Neural progenitor cell (in vitro differentiated cells): ENCODE results near the gene AKAP6. TPM values are rescaled to one million over a fixed set of nuclear protein-coding genes. Genes with fewer than 3 reads are reported as not detected.
A peak's percentile ranks its signal among the peaks of the same experiment; 100 is the strongest.

ENCODE experiments used
- DNase-seq: peaks from one replicate; pipeline ENCODE4 v3.0.0-alpha.2; 2016; ENCODE audit warnings: low spot score
- H2AFZ ChIP-seq: fragments of 200-600 bp; sonication (generic); replicated peaks from 2 replicates; pipeline ENCODE4 v1.6.1; 2016; ENCODE audit warnings: antibody characterized with exemption
- H3F3A ChIP-seq: fragments of 200-600 bp; sonication (generic); 2 replicates; pipeline ENCODE4 v1.6.1; 2016; ENCODE audit warnings: antibody characterized with exemption, low read depth
- H3K27ac ChIP-seq: fragments of 200-600 bp; sonication (generic); 2 replicates; pipeline ENCODE4 v1.5.1; 2016; ENCODE audit warnings: mild to moderate bottlenecking
- H3K27me3 ChIP-seq: fragments of 200-600 bp; sonication (generic); 2 replicates; pipeline ENCODE4 v1.6.1; 2016; ENCODE audit warnings: mild to moderate bottlenecking, moderate library complexity
- H3K36me3 ChIP-seq: fragments of 200-600 bp; sonication (generic); 2 replicates; pipeline ENCODE4 v1.5.1; 2016
- H3K4me1 ChIP-seq: fragments of 200-600 bp; sonication (generic); 2 replicates; pipeline ENCODE4 v1.6.1; 2016; ENCODE audit warnings: mixed run types
- H3K4me2 ChIP-seq: fragments of 200-600 bp; sonication (generic); 2 replicates; pipeline ENCODE4 v1.6.1; 2016
- H3K4me3 ChIP-seq: fragments of 200-600 bp; sonication (generic); 2 replicates; pipeline ENCODE4 v1.5.1; 2016
- H3K79me2 ChIP-seq: fragments of 200-600 bp; sonication (generic); 2 replicates; pipeline ENCODE4 v1.6.1; 2016; ENCODE audit warnings: low read depth
- H3K9ac ChIP-seq: fragments of 200-600 bp; sonication (generic); 2 replicates; pipeline ENCODE4 v1.6.1; 2016
- H3K9me3 ChIP-seq: fragments of 200-600 bp; sonication (generic); 2 replicates; pipeline ENCODE4 v1.5.1; 2016; ENCODE audit warnings: low read depth
- H4K20me1 ChIP-seq: fragments of 200-600 bp; sonication (generic); 2 replicates; pipeline ENCODE4 v1.6.1; 2016; ENCODE audit warnings: low read depth
- H3K27ac Mint-ChIP-seq: 3 replicates; pipeline ENCODE4 v1.8.0; 2021; ENCODE audit warnings: mixed read lengths
- H3K27me3 Mint-ChIP-seq: 2 replicates; pipeline ENCODE4 v1.8.0; 2022; ENCODE audit warnings: low read depth, mild to moderate bottlenecking, inconsistent platforms, moderate library complexity, mixed read lengths; ENCODE audit not compliant: insufficient read depth
- H3K36me3 Mint-ChIP-seq: 3 replicates; pipeline ENCODE4 v1.8.0; 2021; ENCODE audit warnings: mixed read lengths
- H3K4me1 Mint-ChIP-seq: 3 replicates; pipeline ENCODE4 v1.8.0; 2021; ENCODE audit warnings: mixed read lengths
- H3K4me3 Mint-ChIP-seq: 3 replicates; pipeline ENCODE4 v1.8.0; 2021; ENCODE audit warnings: mild to moderate bottlenecking, moderate library complexity, mixed read lengths
- H3K9me3 Mint-ChIP-seq: 3 replicates; pipeline ENCODE4 v1.8.0; 2020; ENCODE audit warnings: mixed read lengths
- EZH2 ChIP-seq: fragments of 200-600 bp; sonication (generic); IDR thresholded peaks from 2 replicates; pipeline ENCODE4 v1.6.1; 2017; ENCODE audit warnings: antibody characterized with exemption, mild to moderate bottlenecking, moderate library complexity
- EZH2phosphoT487 ChIP-seq: fragments of 200-600 bp; sonication (generic); IDR thresholded peaks from 2 replicates; pipeline ENCODE4 v1.6.1; 2017; ENCODE audit warnings: antibody characterized with exemption
- total RNA-seq: library from RNA; depleted of rRNA; stranded (reverse); fragments of >200 nt; gene quantifications from 2 replicates; pipeline ENCODE4 v1.2.3, GENCODE V29; 2015; ENCODE audit warnings: low replicate concordance
- TF ChIP-seq, protein P1 (sequence below): fragments of 200-600 bp; sonication (generic); IDR thresholded peaks from 2 replicates; pipeline ENCODE4 v1.5.1; 2017; ENCODE audit warnings: antibody characterized with exemption, mild to moderate bottlenecking

Gene AKAP6
- total RNA-seq, 1 donor from 2014 or later: 3.7 TPM

- H4K20me1 ChIP-seq: no peaks in the 10 kb centered on the region
- Mint-ChIP-seq H3K27me3 (peaks cover 2% of the 10 kb centered on the region), H3K4me3 (no peak overlapping the region), H3K9me3 (no peaks in the 10 kb centered on the region), H3K27ac (peak overlapping the region; percentile 36), H3K36me3 (peaks cover 2% of the 10 kb centered on the region), H3K4me1 (peaks cover 44% of the 10 kb centered on the region)
- H3F3A ChIP-seq: no peaks in the 10 kb centered on the region
- TF ChIP-seq, protein P1, sequence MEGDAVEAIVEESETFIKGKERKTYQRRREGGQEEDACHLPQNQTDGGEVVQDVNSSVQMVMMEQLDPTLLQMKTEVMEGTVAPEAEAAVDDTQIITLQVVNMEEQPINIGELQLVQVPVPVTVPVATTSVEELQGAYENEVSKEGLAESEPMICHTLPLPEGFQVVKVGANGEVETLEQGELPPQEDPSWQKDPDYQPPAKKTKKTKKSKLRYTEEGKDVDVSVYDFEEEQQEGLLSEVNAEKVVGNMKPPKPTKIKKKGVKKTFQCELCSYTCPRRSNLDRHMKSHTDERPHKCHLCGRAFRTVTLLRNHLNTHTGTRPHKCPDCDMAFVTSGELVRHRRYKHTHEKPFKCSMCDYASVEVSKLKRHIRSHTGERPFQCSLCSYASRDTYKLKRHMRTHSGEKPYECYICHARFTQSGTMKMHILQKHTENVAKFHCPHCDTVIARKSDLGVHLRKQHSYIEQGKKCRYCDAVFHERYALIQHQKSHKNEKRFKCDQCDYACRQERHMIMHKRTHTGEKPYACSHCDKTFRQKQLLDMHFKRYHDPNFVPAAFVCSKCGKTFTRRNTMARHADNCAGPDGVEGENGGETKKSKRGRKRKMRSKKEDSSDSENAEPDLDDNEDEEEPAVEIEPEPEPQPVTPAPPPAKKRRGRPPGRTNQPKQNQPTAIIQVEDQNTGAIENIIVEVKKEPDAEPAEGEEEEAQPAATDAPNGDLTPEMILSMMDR: peak; percentile 32
- no peak for TF ChIP-seq EZH2phosphoT487
- no peak for TF ChIP-seq EZH2
- H3K4me1 ChIP-seq: peaks cover 8% of the 10 kb centered on the region
- H3K9ac ChIP-seq: no peak overlapping the region
- no peaks in the 10 kb centered on the region for H3K9me3 ChIP-seq
- H3K27me3 ChIP-seq: no peaks in the 10 kb centered on the region
- H3K36me3 ChIP-seq: no peaks in the 10 kb centered on the region
- H3K4me2 ChIP-seq: no peak overlapping the region
- no peak overlapping the region for H3K27ac ChIP-seq
- H3K4me3 ChIP-seq: no peak overlapping the region
- H3K79me2 ChIP-seq: no peaks in the 10 kb centered on the region
- peak; percentile 51 for DNase-seq
- H2AFZ ChIP-seq: peak overlapping the region; percentile 43
These were observed 497.4 kb downstream of the AKAP6 start for GRCh38 chr14:32826404-32827082.

DNA sequence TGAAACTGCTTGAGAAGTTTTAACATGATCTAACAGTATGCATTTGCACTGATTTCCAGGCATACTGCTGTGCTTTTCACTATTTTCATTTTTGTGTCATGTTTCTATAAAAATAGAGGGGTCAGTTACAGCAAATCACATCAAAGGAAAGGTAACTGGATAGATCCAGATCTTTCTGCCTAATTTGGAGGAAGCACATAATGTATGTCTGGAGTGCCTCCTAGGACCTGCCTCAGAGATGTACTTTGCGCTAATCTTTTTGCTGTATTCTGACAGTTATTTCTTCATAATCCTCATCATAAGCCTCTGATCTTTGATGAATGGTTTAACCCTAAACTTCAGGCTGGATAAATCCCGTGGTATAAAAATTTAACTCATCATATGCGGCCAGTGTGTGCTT is 498.4 kb downstream of the AKAP6 start:
- Mint-ChIP-seq H3K4me1 (peaks cover 44% of the 10 kb centered on the region), H3K27ac (peak overlapping the region; percentile 19), H3K9me3 (no peaks in the 10 kb centered on the region), H3K4me3 (no peak overlapping the region), H3K27me3 (peaks cover 2% of the 10 kb centered on the region), H3K36me3 (peaks cover 2% of the 10 kb centered on the region)
- no peak overlapping the region for H3K9ac ChIP-seq
- no peaks in the 10 kb centered on the region for H3K27me3 ChIP-seq
- H2AFZ ChIP-seq: no peak overlapping the region
- no peaks in the 10 kb centered on the region for H3K9me3 ChIP-seq
- H3K36me3 ChIP-seq: no peaks in the 10 kb centered on the region
- H4K20me1 ChIP-seq: no peaks in the 10 kb centered on the region
- no peaks in the 10 kb centered on the region for H3K79me2 ChIP-seq
- no peak overlapping the region for H3K27ac ChIP-seq
- peaks cover 8% of the 10 kb centered on the region for H3K4me1 ChIP-seq
- TF ChIP-seq EZH2phosphoT487 (no peak), EZH2 (no peak)
- TF ChIP-seq, protein P1: no peak
- no peaks in the 10 kb centered on the region for H3F3A ChIP-seq
- H3K4me2 ChIP-seq: no peak overlapping the region
- no peak overlapping the region for H3K4me3 ChIP-seq
- DNase-seq: no peak

GRCh38 chr14:32835924-32836323 is 506.8 kb downstream of the AKAP6 start:
- Histone ChIP-seq H3K9me3 (no peaks in the 10 kb centered on the region), H3K4me1 (no peaks in the 10 kb centered on the region), H4K20me1 (no peaks in the 10 kb centered on the region), H3K27ac (no peak overlapping the region), H3F3A (no peaks in the 10 kb centered on the region), H3K79me2 (no peaks in the 10 kb centered on the region), H3K4me2 (no peak overlapping the region), H2AFZ (no peak overlapping the region), H3K36me3 (no peaks in the 10 kb centered on the region), H3K9ac (no peak overlapping the region), H3K4me3 (no peak overlapping the region), H3K27me3 (no peaks in the 10 kb centered on the region)
- Mint-ChIP-seq H3K27ac (no peak overlapping the region), H3K4me1 (no peaks in the 10 kb centered on the region), H3K4me3 (no peak overlapping the region), H3K27me3 (peaks cover 2% of the 10 kb centered on the region), H3K36me3 (no peaks in the 10 kb centered on the region), H3K9me3 (no peaks in the 10 kb centered on the region)
- no peak for TF ChIP-seq EZH2phosphoT487
- no peak for TF ChIP-seq EZH2
- TF ChIP-seq, protein P1: no peak
- DNase-seq: no peak
